GM12891 (cell line): ENCODE measurements around the gene CROCC2.

ENCODE experiments used
- DNase-seq: peaks from one replicate; pipeline ENCODE4 v3.0.0; 2011; ENCODE audit warnings: low spot score; ENCODE audit not compliant: insufficient read length
- FAIRE-seq: peaks from 2 replicates; lab custom pipeline; 2011; peaks lifted over from hg19 to GRCh38; lab: Jason Lieb, UNC
- PAX5 ChIP-seq: IDR thresholded peaks from 2 replicates; pipeline ENCODE4 v1.6.1; 2011; ENCODE audit warnings: low read length, moderate library complexity, mild to moderate bottlenecking; ENCODE audit not compliant: insufficient read depth, severe bottlenecking
- POLR2A ChIP-seq: IDR thresholded peaks from 2 replicates; pipeline ENCODE4 v1.6.1; 2011; ENCODE audit warnings: low read depth, low read length, control low read depth
- POLR2AphosphoS5 ChIP-seq: IDR thresholded peaks from 2 replicates; pipeline ENCODE4 v1.6.1; 2011; ENCODE audit warnings: low read depth, low read length, control low read depth
- POU2F2 ChIP-seq: IDR thresholded peaks from 2 replicates; pipeline ENCODE4 v1.6.1; 2011; ENCODE audit warnings: low read depth, mild to moderate bottlenecking, control low read depth, low read length, moderate library complexity
- SPI1 ChIP-seq: IDR thresholded peaks from 2 replicates; pipeline ENCODE4 v1.6.1; 2011; ENCODE audit warnings: low read depth, low read length, control low read depth
- TAF1 ChIP-seq: IDR thresholded peaks from 2 replicates; pipeline ENCODE4 v1.6.1; 2011; ENCODE audit warnings: low read depth, low read length, control low read depth

The CROCC2 gene

GRCh38 chr2:240991378-240992263 is 85.5 kb downstream of the CROCC2 start:
- DNase-seq = no peak
- FAIRE-seq = no peak
- no peak for TF ChIP-seq PAX5
- no peak for TF ChIP-seq SPI1

DNA sequence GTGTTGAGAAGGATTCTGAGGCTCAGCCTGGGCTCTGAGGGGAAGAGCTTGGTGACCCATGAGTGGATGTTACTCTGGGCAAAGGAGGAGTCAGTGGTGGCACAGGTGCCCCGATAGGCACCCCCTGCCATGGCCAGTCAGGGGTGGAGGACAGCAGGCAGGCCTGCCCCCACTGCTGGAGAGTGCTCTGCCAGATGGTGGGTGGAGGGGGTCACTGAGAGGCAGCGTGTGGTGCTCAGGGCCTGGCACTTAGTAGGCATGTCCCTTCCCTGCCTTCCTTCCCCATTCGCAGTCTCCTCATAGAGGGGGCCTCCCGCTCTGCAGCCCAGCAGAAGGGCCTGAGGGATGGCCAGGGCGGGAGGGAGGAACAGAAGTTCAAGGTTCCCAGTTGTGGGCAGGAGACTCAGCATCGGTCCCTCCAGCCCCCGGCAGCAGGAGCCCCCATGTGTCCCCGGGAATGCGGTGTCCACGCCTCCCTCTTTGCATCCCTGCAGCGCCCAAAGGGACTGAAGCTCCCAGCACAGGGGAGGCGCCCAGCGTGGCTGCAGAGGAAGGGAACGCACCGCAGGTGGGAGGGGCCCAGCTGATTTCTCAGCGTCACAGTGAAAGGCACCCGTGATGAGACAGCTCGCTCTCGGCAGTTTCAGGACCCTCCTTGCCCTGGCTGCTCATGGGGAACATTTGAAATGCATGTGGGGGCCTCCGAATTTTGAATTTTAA is 86.6 kb downstream of the CROCC2 start:
- DNase-seq (no peak), FAIRE-seq (no peak)
- TF ChIP-seq POLR2A (no peak), PAX5 (no peak), POU2F2 (no peak), SPI1 (no peak)

GRCh38 chr2:240993446-240994170 is 87.5 kb downstream of the CROCC2 start:
- no peak for DNase-seq
- no peak for TF ChIP-seq POLR2AphosphoS5
- TF ChIP-seq POLR2A = no peak
- TF ChIP-seq PAX5 = no peak
- no peak for TF ChIP-seq SPI1
- no peak for TF ChIP-seq TAF1
- no peak for TF ChIP-seq POU2F2
- FAIRE-seq = no peak

DNA sequence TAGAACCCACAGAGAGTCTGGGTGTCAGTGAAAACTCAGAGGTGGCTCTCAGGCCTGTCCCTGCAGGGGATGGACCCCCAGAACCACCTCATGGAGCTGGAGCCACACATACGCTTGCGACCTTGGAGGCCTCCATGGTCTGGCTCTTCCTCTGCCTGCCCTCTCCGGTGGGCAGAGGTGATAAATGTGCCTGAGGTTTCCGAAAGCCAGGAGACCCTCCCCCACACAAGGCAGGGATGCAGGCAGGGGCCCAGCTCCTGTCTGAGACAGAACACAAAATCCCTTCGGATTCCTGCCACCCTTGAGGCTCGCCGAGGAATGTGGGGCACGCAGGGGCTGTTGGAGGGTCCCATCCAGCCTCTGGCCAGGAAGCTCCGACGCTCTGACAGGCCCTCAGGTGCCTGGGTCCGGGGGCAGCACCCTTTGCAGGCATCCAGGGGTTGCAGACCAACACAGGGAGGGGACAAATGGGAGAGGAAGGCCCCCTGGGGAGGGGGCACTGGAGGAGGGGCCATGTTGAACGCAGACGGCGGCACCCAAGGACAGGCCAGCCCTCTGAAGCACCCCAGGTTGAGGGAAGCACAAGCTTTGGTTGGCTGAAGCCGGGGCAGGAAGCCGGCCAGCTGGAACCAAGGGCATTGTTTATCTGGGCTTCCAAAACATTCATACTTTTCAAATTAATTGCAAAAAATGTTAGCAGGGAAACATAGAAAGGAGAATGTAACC is 88.2 kb downstream of the CROCC2 start:
- TF ChIP-seq SPI1 = no peak
- FAIRE-seq = no peak

GRCh38 chr2:240995041-240996021 is 89.2 kb downstream of the CROCC2 start:
- TF ChIP-seq TAF1 = no peak
- TF ChIP-seq POLR2AphosphoS5 = no peak
- TF ChIP-seq POLR2A = no peak
- TF ChIP-seq POU2F2 = no peak
- TF ChIP-seq PAX5 = no peak
- no peak for TF ChIP-seq SPI1
- DNase-seq = no peak
- no peak for FAIRE-seq

More for the DNA sequence above, 88.2 kb downstream of the CROCC2 start:
- DNase-seq = no peak

DNA sequence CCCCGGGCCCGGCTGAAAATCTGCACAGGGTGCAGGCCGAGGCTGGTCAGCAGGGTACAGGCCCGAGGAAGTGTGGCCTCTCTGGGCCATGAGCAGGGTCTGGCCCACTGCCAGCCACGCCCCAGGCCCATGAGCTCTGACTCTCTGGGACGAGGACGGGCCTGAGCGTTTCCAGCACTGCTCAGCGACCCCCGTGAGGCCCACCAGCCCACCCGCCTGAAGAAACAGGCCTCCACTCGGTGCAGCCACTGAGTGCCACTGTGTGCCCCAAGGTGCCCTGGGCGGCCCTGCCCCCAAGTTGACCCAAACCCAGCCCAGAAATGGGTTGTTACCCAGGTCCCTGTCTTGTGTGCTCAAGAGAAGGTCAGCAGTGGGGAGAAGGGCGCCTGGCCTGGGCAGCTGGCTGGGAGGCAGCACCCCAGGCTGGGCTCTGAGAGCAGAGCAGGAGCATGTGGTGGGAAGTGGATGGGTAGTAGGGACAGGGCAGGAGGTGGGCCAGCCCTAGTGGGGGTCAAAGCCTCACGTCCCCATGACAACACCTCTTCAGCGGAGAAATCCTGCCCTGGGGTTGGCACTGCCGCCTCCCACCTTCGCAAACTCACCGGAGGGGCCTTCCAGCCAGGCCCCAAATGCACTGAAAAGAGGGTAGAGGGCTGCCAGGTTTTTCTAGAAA is 90.2 kb downstream of the CROCC2 start:
- DNase-seq (peak; percentile 5), FAIRE-seq (no peak)
- TF ChIP-seq PAX5 = no peak
- TF ChIP-seq POLR2AphosphoS5 = no peak
- no peak for TF ChIP-seq TAF1
- no peak for TF ChIP-seq POLR2A
- TF ChIP-seq SPI1 = no peak
- TF ChIP-seq POU2F2 = no peak

- no peak for DNase-seq
- TF ChIP-seq POLR2A = no peak
- TF ChIP-seq POLR2AphosphoS5 = no peak
- TF ChIP-seq PAX5 = no peak
- no peak for TF ChIP-seq POU2F2
- TF ChIP-seq SPI1 = no peak
- no peak for TF ChIP-seq TAF1
- FAIRE-seq = no peak
Measured at GRCh38 chr2:240996834-240997140, 90.7 kb downstream of the CROCC2 start.

GRCh38 chr2:240997141-240997855 is 91.2 kb downstream of the CROCC2 start:
- FAIRE-seq (no peak), DNase-seq (peak; percentile 13)
- TF ChIP-seq POLR2A = no peak
- TF ChIP-seq TAF1 = no peak
- TF ChIP-seq SPI1 = no peak
- no peak for TF ChIP-seq PAX5
- TF ChIP-seq POLR2AphosphoS5 = no peak
- TF ChIP-seq POU2F2 = no peak
